GM19463 (cell line): ENCODE measurements around the gene SLCO3A1.

Experiments used
- ATAC-seq: cut with Tn5 transposase; IDR thresholded peaks from one replicate; pipeline ENCODE4 v1.9.1; 2021; ENCODE audit warnings: mild to moderate bottlenecking, moderate library complexity; ENCODE audit not compliant: unreplicated experiment

Gene SLCO3A1

DNA sequence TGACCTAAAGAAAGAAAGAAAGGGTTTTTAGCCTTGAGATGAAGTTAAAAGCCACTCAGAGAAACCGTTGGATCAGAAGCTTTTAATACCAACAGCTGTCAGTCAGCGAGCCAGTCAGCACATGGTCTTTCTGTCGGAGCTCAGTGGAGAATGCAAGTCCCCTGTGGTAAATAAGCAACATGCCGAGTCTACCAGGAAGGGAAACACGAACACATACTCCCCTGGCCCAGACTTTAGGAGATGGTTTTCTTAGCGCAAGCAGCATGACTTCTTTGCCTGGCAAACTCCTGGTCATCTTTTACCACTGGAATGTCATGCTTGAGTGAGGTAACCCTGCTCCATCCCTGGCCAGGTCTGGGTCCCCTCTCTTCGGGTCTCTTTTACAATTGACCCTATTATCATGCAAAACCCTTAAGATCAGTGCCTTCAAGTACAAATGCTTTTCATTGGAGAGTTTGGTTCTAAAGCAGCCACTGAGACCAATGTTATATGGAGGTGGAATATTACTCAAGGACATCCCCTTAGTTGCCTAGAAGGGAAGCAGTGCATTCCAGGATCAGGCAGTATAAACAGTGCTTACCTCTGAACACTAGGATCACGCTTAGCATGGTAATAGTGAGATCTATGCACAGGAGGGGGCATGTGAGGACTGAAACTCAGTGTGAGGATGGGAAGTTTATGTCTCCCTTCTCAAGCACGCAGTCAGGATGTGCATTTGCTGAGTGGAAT lies 28.2 kb downstream of the SLCO3A1 start:
- no peak for ATAC-seq

DNA sequence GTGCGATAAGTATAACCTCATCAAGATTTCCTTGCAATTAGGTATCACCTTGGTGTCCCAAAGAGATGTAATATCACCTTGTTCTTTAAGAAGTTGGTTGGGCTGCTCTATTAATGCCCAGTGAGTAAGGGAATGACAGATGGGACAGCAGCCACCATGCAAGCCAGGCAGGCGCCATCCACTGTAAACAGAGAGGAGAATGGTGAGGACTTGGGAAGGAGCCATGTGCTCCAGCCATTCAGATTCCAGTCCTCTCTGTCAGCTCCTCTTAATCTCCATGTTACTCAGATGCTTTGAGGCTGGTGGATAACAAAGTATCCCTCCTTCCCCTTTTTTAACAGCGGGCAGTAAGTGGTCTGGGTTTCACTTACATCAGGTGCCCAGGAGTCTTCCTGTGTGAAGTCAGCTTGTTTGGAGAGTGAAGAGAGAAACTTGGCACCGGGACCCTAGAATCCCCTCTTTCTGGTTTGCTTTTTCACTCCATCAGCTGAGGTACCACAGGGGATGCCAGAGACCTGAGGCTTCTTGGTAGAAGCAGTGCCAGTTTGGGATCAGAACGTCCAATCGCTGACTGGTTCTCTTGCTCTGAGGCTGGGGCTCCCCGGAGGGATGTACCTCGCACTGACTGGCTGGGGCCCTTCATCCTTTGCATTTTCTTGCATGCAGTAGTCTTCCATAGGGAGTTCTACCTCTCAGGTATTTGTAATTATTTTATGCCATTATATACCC lies 29.5 kb downstream of the SLCO3A1 start:
- no peak for ATAC-seq

DNA sequence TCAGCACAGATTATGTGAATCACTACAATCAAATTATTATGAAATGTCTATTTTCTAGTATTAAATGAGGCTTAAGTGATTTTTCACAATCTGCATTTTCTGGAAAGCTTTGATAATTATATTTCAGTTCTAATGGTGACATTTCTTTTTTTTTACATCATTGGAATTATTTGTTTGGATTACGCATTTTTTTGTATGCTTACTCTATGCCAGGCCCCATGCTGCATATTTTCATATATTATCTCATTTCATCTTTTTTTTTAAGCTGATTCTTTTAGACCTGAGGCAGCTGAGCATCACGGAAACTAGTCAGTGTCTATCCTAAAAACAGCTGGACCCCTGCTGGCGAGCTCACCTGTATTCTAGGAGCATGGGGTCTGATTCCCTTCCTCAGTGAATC lies 31.1 kb downstream of the SLCO3A1 start:
- ATAC-seq = no peak

DNA sequence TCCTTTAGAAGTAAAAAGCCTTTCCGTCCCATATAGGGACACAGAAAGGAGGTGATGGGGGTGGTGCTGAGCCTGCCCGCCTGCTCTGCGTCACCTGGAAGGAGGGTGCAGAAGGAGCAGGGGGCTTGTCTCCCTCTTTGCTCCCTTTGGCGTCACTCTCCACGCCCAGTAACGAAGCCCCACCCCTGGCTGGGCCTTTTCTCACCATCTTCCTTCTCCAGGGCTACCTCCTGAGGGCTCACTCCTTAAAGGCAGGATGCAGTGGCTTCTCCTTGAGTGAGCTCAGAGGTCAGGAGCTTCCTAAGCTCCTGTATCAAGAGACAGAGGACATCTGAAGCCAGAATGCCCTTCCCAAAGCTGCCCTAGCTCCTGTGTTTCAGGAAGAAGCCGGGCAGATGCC lies 31.5 kb downstream of the SLCO3A1 start:
- ATAC-seq = no peak

DNA sequence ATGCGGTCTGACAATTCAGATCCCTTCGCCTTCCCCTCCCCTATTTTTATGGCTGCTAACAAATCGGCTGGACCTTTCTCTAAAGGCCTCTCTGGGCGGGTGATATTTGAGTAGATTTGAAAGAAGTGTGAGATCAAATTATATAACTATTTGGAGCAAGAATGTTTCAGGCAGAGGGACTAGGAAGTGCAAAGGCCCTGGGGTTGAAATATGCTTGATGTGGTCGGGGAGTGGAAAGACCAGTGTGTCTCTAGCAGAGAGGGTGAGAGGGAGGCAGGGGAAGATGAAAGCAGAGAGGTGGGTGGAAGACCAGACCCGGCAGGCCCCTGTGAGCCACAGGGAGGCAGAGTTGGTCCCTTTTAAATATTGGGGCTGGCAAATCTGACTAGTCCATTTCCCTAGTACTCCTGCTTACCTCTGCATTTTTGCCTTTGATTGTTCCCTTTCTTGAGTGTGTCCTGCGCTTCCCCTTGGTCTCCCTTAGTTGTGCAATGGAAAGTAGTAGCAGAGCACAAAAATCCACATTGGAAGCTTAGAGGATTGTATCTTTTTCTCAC lies 32.3 kb downstream of the SLCO3A1 start:
- no peak for ATAC-seq

DNA sequence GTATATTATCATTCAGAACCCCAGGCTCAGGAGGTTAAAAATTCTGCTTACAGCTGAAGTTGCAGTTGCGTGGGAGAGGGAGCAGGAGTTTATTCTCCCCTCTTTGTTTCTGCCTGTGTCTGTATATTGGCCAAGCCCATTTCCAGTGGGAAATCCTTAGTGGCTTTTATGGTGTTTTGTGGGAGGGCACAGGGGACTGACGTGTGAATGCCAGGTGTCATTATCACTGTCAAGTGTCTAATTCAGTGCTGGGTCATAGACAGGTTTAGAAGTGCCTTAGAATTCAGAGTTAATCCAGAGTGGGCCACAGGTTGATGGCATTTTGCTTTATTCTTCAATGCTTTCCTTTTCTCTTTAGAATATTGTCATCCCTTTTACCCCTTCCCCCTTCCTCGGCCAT lies 33.4 kb downstream of the SLCO3A1 start:
- no peak for ATAC-seq

DNA sequence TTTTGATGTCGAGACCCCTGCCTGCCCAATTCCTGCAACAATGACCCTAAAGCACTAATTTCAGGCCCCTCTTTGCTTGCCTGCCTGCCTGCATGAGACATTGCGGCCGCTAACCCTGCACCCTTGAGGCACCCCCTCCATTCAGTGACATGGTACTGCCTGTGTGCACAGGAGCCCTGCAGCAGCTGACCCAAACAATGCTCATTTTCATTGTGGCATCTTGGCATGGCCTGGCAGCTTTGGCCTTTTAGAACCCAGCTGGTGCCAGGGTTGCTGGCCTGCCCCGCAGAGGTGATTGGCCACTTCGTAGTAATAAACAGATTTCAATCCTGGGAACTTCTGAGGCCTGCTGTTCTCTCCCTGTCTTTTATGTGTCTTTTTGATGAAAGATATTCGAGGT lies 33.8 kb downstream of the SLCO3A1 start:
- no peak for ATAC-seq

DNA sequence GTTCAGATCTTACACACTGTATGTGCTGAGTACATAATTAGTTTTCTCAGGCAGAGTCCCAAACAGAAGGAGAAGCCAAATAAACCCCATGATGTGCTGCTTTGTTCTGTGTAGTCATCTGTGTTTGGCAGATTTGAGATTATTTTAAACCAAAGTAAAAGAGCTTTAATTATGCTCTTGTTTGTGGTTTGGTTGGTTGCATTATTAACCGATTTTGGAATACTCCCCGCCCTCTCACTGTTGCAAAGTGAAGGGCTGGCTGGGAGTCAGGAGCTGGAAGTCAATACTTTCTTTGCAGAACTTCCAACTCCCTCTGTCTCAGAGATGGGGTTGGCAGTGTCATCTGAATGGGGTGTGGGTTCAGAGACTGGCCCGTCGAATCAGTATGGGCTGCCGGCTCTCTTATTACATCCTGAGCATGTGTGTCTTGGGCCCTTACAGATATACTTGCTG lies 34.4 kb downstream of the SLCO3A1 start:
- ATAC-seq = no peak

DNA sequence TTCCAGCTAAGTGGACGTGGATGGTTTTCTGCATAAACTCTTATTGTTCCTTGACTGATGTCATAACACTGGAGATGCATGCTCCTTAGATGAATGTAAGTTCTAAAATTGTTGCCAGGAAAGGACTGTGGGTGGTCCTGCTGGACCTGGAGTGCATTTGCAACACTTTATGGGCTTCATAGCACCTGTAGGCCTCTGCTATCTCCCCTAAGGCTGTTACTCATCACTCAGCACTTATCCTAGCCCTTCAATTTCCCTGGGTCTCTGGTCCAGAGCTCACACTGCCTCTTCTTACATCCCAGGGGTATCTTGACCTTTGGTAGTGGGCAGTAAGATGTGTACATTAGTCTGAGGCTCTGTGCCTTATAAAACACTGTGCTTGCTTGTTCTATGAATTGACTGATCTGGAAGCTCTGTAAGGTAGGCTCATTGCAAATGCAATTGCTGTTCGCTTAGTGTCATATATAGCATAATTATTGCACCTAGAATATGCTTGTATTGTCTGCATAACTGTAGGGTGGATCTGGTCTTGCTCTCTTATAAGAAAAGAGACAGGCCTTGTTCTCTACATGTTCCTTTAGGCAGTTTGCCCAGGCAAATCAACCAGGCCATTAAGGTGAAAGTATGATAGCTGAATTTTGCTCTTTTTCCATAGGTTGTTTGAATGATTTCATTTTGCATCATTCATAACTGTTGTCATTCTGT lies 35.8 kb downstream of the SLCO3A1 start:
- no peak for ATAC-seq

DNA sequence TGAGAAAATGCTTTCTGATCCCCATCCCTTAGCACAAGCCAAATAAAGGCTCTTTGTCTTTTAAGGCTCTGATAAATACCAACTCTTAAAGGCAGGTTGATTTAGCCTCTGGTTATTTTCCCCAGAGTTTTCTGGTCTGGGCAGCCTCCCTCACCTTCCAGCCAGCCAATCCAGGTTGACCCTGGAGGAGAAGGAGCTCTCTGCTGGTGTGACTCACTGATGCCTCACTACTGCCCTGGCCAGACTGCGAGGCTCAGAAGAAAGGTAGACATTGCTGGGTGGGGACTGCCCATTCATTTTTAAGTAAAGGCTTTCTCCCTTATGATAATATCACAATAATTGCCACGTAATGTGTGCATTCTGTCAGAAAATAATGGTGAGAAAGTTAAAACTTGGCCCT lies 37.1 kb downstream of the SLCO3A1 start:
- no peak for ATAC-seq

DNA sequence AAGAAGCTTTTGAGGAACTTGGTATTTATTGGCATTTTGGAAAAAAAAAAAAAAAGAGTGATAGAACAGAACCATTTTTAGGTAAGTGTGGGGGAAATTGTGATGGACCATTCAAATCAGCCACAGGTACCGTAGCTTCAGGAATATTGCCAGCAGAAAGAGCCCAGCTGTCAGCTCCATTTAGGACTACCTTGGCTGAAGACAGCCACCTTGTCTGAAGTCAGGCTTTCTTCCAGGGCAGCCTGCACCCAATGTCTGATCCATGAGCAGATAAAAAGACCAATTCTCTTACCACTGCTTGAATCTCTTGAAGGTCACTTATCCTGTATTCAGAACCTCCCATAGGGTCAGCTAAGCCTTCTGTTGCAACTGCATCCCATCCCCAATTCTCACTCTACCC lies 37.6 kb downstream of the SLCO3A1 start:
- ATAC-seq = no peak

DNA sequence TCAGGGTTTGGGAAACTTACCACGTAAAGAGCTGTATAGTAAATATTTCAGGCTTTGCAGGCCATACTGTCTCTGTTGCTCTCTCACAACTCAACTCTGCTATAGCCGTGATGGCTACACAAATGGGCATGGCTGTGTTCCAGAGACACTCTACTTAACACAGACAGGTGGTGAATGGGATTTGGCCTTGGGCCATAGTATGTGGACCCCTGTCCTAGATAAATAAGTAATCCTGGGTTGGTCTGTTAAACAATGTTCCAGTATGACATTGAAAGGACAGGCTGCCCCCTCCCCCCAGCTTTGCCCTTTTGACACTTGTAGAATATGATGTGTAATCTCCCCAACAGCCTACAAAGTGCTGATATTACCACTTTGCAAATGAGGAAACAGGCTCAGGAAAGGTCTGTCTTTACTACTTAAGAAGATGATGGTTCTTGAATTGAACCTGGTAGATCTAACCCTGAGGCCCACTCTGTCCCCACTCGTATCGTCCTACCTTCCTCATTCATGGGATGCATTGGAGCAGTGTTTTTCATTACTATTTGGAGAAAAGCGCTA lies 38.4 kb downstream of the SLCO3A1 start:
- no peak for ATAC-seq

DNA sequence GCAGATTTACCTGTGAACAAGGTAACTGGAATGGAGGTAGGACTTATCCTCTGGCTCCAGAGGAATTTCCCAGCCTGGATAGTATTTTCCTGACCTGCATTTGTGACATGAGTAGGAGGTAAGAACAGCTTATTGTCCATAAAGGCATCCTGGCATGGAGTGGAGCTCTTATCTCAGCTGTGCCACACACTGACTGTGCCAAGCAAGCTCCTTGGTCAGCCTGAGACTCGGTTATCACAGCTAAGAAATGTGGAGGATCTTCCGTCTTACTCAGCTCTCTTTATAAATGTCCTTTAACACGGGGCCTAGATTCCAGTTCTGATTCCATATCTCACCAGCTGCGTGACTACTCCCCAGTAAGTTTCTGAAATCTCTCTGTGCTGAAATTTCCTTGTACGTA lies 38.9 kb downstream of the SLCO3A1 start:
- ATAC-seq = no peak

DNA sequence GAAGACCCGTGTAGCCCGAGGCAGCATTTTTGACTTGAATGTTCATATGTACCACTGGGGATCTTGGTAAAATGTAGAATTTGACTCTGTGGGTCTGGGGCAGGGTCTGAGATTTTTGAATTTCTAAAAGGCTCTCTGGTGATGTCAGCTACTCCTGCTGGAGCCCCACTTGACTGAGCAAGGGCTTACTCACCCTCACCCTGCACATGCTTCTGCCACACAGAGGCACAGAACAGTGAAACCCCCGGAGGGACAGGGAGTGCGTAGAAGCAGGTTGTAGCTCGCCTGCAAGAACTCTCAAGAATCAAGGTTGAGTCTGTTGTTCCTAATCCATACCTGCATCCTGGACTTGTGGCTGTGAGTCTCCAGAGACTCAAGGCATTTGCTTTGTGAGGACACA lies 41.1 kb downstream of the SLCO3A1 start:
- ATAC-seq = no peak

DNA sequence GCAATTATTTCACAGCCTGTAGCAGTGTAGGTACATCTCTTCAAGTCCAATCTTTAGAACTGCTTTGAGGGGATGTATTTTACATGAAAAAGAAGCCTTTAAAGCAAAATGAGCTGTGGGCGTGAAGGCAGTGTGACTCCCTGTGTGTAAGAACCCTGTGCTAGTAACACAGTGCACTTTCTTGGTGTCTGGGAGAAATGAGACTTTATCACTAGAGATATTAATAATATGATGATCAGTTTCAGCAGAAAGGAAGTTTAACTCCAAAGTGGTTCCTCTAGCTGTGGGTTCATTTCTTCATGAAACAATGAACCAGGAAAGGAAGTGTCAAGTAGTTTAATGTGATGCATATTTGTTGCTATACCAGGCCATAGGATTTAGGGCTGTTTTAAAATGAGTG lies 41.5 kb downstream of the SLCO3A1 start:
- ATAC-seq = no peak

DNA sequence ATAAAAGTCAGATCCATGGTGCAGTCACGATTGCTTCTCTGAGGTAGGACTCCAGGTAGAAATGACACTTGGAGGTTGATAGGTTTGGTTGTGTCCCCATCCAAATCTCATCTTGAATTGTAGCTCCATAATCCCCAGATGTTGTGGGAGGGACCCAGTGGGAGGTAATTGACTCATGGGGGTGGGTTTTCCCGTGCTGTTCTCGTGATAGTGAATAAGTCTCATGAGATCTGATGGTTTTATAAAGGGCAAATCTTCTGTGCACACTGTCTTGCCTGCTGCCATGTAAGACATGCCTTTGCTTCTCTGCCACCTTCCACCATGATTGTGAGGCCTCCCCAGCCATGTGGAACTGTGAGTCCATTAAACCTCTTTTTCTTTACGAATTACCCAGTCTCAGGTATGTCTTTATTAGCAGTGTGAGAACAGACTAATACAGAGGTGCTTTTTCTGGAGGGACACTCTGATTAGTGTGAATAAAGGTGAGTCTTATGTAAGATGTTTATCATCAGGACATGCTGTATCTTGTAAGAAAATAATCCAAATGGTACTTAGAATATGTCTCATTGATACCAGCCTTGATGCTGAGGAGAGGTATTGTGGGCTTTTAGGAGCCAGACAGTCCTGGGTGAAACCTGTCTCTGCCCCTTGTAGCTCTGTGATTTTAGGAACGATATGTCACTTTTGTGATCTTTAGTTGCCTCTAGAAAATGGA lies 43.0 kb downstream of the SLCO3A1 start:
- ATAC-seq = no peak

DNA sequence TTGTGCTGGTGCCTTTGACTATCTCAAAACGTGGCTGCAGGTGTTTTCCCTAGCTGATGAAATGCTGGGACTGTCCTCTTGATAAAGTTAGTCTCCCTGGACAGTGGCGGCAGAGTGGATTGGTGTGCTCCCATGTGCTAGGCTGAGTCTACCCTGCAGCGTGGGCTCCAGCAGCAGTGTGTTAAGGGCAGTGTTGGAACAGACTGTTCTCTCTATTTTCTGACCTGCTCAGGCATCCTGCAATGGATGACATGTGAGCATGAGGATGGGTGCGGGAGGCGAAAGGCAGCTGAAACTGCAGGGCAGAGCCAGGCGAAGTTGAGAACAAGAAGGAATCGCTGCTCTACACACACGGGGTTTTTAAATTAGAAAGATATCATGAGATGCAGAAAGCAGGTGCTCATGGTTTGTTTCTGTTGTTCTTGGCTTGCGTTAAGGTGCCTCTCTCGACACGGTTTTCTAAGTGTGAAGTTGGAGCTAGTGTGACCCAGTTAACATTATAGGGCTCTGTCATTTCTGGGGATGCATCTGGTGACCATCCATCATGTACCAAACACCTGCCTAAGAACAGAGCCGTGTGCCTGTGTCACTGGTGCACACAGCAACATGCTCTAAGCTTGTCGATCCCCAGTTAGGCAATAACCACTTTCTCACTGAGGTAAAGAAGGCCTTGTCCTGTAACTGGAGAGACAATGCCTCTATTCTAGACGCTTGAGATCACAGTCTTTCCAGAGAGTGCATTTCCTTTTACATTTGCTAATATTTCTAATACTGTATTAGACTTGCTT lies 44.3 kb downstream of the SLCO3A1 start:
- no peak for ATAC-seq

DNA sequence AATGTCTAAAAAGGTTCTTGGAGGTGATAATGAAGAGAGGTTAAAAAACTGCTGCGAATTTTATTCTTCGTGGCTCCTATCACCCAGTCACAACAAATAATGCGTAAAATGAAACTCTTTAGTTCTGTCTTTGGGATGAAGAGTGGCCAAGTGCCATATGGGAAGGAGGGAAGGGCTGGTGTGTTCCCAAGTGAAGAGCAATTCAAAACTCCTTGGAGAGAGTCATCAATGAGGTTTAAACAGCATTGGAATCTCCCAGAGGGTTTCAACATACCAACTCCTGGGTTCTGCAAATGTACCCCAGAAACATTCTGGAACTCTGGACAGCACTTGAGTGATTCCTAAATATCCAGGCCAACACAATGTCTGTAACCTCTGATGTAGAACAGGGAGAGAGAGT lies 45.3 kb downstream of the SLCO3A1 start:
- ATAC-seq = no peak

DNA sequence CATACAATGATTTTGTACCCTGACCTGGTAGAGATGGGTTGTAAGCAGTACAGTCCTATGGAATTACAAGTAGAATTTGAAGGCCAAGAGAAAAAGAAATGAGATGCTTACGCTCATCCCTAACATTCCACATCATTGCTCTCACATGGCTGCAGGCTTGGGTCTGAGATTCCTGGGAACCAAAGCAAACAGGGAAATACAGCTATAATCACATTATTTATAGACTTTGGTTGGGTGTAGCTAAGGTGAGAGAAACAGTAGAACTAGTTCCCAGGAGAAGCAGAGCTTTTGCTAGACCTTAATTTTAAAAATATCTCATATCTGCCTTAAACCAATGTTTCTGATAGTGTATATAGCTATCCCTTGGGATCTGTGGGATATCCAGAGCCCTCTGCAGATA lies 51.4 kb downstream of the SLCO3A1 start:
- ATAC-seq = no peak

DNA sequence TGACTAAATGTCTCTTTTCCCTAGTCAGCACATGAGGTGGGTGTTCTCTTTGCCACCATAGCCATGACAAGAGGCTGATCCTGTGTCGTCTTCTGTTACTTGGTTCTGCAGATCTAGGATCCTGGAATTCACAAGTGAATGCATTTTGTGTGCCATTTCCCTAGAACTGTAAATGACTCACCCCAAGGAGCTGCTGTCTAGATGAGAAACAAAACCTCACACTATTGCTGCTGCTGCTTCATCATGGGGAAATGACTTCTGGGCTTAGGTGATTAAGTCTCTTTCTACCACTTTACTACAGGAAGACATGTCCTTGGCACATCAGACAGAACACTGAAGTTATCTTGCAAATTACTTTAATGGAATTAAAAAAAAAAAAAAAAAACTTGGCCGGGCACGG lies 54.9 kb downstream of the SLCO3A1 start:
- ATAC-seq = no peak
